MCF 10A (cell line): ENCODE measurements around the gene RPS6KA4. TPM values are rescaled to one million over a fixed set of nuclear protein-coding genes. Genes with fewer than 3 reads are reported as not detected.

Experiments
- BruUV-seq: library from RNA; stranded (reverse); fragments of 400-500 nt; replicated peaks from 2 replicates; lab custom pipeline; 2021; lab: Mats Ljungman, UMichigan
- CTCF ChIA-PET: fragments of 300-600 bp; sonication (Branson Sonifier 250); formaldehyde crosslinking; extraction: SDS; loops from one replicate; lab custom pipeline; 2021; ENCODE audit warnings: antibody characterized with exemption, inconsistent platforms; lab: Yijun Ruan, JAX
- POLR2A ChIA-PET: fragments of 300-600, 350-650 bp; sonication (Branson Sonifier 250); formaldehyde crosslinking; extraction: SDS; loops from one replicate; lab custom pipeline; 2020; ENCODE audit warnings: antibody characterized with exemption, inconsistent platforms; lab: Yijun Ruan, JAX
- DNase-seq: peaks from one replicate; pipeline ENCODE4 v3.0.0-alpha.2; 2018; ENCODE audit not compliant: unreplicated experiment
- H3K27ac Mint-ChIP-seq: one replicate; pipeline ENCODE4 v1.8.0; 2022; ENCODE audit warnings: mild to moderate bottlenecking, low read depth, mixed read lengths; ENCODE audit not compliant: unreplicated experiment
- H3K27me3 Mint-ChIP-seq: one replicate; pipeline ENCODE4 v1.8.0; 2022; ENCODE audit warnings: mixed read lengths; ENCODE audit not compliant: insufficient read depth, unreplicated experiment
- H3K36me3 Mint-ChIP-seq: one replicate; pipeline ENCODE4 v1.8.0; 2022; ENCODE audit warnings: mild to moderate bottlenecking, moderate library complexity, mixed read lengths; ENCODE audit not compliant: insufficient read depth, unreplicated experiment
- H3K4me1 Mint-ChIP-seq: one replicate; pipeline ENCODE4 v1.8.0; 2022; ENCODE audit warnings: mixed read lengths; ENCODE audit not compliant: insufficient read depth, unreplicated experiment
- H3K4me3 Mint-ChIP-seq: one replicate; pipeline ENCODE4 v1.8.0; 2022; ENCODE audit warnings: mild to moderate bottlenecking, moderate library complexity, mixed read lengths; ENCODE audit not compliant: unreplicated experiment
- H3K9me3 Mint-ChIP-seq: one replicate; pipeline ENCODE4 v1.8.0; 2022; ENCODE audit warnings: mixed read lengths; ENCODE audit not compliant: unreplicated experiment
- intact Hi-C: fragments of 100-400 bp; cut with micrococcal nuclease; formaldehyde crosslinking; loops from 2 replicates; pipeline ENCODE4 v1.14.1; 2022
- total RNA-seq: library from RNA; stranded (reverse); gene quantifications from 2 replicates; pipeline ENCODE4 v1.2.3, GENCODE V29; 2022
- TF ChIP-seq, protein P1 (sequence below): fragments of 200-600 bp; IDR thresholded peaks from one replicate; pipeline ENCODE4 v1.8.0; 2022; ENCODE audit warnings: antibody characterized with exemption, mild to moderate bottlenecking; ENCODE audit not compliant: unreplicated experiment

Gene RPS6KA4
- total RNA-seq, 1 experiment from 2014 or later, result 42.5 TPM

- H3K9me3 Mint-ChIP-seq, result no peaks in the 10 kb centered on the region
- intact Hi-C loops, result no loop called here
- H3K36me3 Mint-ChIP-seq, result no peaks in the 10 kb centered on the region
- H3K4me3 Mint-ChIP-seq, result no peak overlapping the region
- TF ChIP-seq, protein P1, sequence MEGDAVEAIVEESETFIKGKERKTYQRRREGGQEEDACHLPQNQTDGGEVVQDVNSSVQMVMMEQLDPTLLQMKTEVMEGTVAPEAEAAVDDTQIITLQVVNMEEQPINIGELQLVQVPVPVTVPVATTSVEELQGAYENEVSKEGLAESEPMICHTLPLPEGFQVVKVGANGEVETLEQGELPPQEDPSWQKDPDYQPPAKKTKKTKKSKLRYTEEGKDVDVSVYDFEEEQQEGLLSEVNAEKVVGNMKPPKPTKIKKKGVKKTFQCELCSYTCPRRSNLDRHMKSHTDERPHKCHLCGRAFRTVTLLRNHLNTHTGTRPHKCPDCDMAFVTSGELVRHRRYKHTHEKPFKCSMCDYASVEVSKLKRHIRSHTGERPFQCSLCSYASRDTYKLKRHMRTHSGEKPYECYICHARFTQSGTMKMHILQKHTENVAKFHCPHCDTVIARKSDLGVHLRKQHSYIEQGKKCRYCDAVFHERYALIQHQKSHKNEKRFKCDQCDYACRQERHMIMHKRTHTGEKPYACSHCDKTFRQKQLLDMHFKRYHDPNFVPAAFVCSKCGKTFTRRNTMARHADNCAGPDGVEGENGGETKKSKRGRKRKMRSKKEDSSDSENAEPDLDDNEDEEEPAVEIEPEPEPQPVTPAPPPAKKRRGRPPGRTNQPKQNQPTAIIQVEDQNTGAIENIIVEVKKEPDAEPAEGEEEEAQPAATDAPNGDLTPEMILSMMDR, result no peak
- H3K4me1 Mint-ChIP-seq, result peaks cover 11% of the 10 kb centered on the region
- CTCF ChIA-PET, result interaction anchor here (0.7 kb wide), 2 partner anchors 13 to 58 kb away, joined by 3 read pairs; no protein-coding TSS in a partner anchor
- POLR2A ChIA-PET, result interaction anchor here (0.6 to 0.7 kb wide), 2 partner anchors 17 to 514 kb away, joined by 3 read pairs; no protein-coding TSS in a partner anchor
- no peak for DNase-seq
- BruUV-seq, result no TSS peak
- peaks cover 25% of the 10 kb centered on the region for H3K27me3 Mint-ChIP-seq
- no peak overlapping the region for H3K27ac Mint-ChIP-seq
These were observed 30.9 kb downstream of the RPS6KA4 start for GRCh38 chr11:64389851-64390250.

DNA sequence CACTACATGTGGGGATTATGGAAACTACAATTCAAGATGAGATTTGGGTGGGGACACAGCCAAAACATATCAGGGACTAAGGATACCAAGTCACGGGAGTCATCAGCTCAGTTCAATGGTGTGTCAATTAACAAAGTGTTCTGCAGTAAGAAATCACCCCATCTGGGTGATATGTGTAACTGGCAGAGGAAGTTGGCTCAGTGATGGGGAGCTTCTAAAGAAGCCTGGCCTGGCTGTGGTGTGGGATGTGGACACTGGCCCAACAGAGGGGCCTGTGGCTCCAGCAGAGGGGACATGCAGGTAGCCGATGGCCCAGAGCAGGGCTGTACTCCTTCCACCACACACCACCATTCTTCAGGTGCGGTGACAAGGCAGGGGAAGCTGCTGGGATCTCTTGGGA, 31.6 kb downstream of the RPS6KA4 start:
- Mint-ChIP-seq H3K27ac (no peak overlapping the region), H3K4me1 (peaks cover 11% of the 10 kb centered on the region), H3K36me3 (no peaks in the 10 kb centered on the region), H3K4me3 (no peak overlapping the region), H3K9me3 (no peaks in the 10 kb centered on the region), H3K27me3 (peaks cover 25% of the 10 kb centered on the region)
- no peak for DNase-seq
- intact Hi-C loops, result no loop called here
- POLR2A ChIA-PET, result interaction anchor here (0.6 to 0.8 kb wide), 2 partner anchors 9 to 18 kb away, joined by 3 read pairs; no protein-coding TSS in a partner anchor
- TF ChIP-seq, protein P1, result no peak
- BruUV-seq, result no TSS peak
- CTCF ChIA-PET, result interaction anchor here (0.6 to 0.7 kb wide), 2 partner anchors 59 to 89 kb away, joined by 3 read pairs; no protein-coding TSS in a partner anchor

DNA sequence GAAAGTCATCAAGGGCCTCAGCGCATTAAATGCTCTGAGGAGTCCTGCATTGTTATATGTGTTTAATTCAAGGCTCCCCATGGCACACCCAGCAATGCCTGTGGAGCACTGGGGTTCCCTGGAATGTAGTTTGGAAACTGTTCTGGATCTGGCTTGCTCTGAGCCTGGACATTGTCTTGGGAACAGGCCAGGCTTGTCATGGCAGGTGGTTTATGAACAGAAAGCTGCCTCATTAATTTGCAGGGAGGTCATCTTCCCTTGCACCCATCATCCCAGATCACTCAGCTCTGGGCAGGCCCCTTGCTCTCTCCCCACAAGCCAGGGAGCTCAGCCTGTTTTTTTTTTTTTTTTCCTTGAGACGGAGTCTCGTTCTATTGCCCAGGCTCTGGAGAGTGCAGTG, 32.9 kb downstream of the RPS6KA4 start:
- H3K27me3 Mint-ChIP-seq, result peaks cover 25% of the 10 kb centered on the region
- CTCF ChIA-PET, result interaction anchor here (0.6 to 2.2 kb wide), 4 partner anchors 9 to 253 kb away, joined by 3 to 13 read pairs (median 4); no protein-coding TSS in a partner anchor
- no TSS peak for BruUV-seq
- H3K4me3 Mint-ChIP-seq, result no peak overlapping the region
- H3K36me3 Mint-ChIP-seq, result no peaks in the 10 kb centered on the region
- no peak overlapping the region for H3K27ac Mint-ChIP-seq
- peaks cover 2% of the 10 kb centered on the region for H3K4me1 Mint-ChIP-seq
- intact Hi-C loops, result no loop called here
- POLR2A ChIA-PET, result interaction anchor here (0.6 to 0.7 kb wide), 2 partner anchors 16 to 22 kb away, joined by 3 read pairs; no protein-coding TSS in a partner anchor
- no peak for DNase-seq
- H3K9me3 Mint-ChIP-seq, result no peaks in the 10 kb centered on the region
- TF ChIP-seq, protein P1, result no peak

- peaks cover under 1% of the 10 kb centered on the region for H3K36me3 Mint-ChIP-seq
- no peak overlapping the region for H3K27ac Mint-ChIP-seq
- ChIA-PET POLR2A (no interaction called here), CTCF (interaction anchor here (0.6 to 1.7 kb wide), 3 partner anchors 41 to 313 kb away, joined by 3 to 4 read pairs (median 4); no protein-coding TSS in a partner anchor)
- DNase-seq, result no peak
- intact Hi-C loops, result no loop called here
- TF ChIP-seq, protein P1, result no peak
- H3K4me1 Mint-ChIP-seq, result peaks cover 5% of the 10 kb centered on the region
- BruUV-seq, result no TSS peak
- no peaks in the 10 kb centered on the region for H3K27me3 Mint-ChIP-seq
- H3K4me3 Mint-ChIP-seq, result no peak overlapping the region
- H3K9me3 Mint-ChIP-seq, result no peaks in the 10 kb centered on the region
These were observed 36.6 kb downstream of the RPS6KA4 start for GRCh38 chr11:64395545-64396078.
